IPS DF 4.7 (cell line): Measurements from ENCODE around the gene CYP2U1.

Experiments used
- DNase-seq: peaks from one replicate; pipeline ENCODE4 v3.0.0-alpha.2; 2013; ENCODE audit warnings: low spot score; ENCODE audit errors: extremely low read depth

Gene CYP2U1

GRCh38 chr4:107978716-107979451, 47.5 kb downstream of the CYP2U1 start:
- no peak for DNase-seq

GRCh38 chr4:107987916-107988762, 56.8 kb downstream of the CYP2U1 start:
- no peak for DNase-seq

- DNase-seq = no peak
These were observed 57.4 kb downstream of the CYP2U1 start for GRCh38 chr4:107988763-107989035.

- no peak for DNase-seq
These were observed 57.8 kb downstream of the CYP2U1 start for GRCh38 chr4:107989162-107989536.

- no peak for DNase-seq
These were observed 58.4 kb downstream of the CYP2U1 start, which contains the start of gene HADH for GRCh38 chr4:107989537-107990386. Gene HADH, plus strand, starts transcription at chr4:107989889. Its CDS starts 44 bp downstream, at chr4:107989933.

GRCh38 chr4:107991945-107992630, 60.7 kb downstream of the CYP2U1 start:
- no peak for DNase-seq

- DNase-seq = no peak
These were observed 62.6 kb downstream of the CYP2U1 start for GRCh38 chr4:107993969-107994368.

- DNase-seq = no peak
These were observed 63.5 kb downstream of the CYP2U1 start for GRCh38 chr4:107994894-107995293.

GRCh38 chr4:107996949-107997788, 65.8 kb downstream of the CYP2U1 start:
- no peak for DNase-seq

GRCh38 chr4:107997794-107998193, 66.4 kb downstream of the CYP2U1 start:
- no peak for DNase-seq

GRCh38 chr4:107999932-108000539, 68.7 kb downstream of the CYP2U1 start:
- no peak for DNase-seq

GRCh38 chr4:108001540-108002135, 70.3 kb downstream of the CYP2U1 start:
- DNase-seq = no peak
